K562 (cell line): ENCODE results near the gene TFPI. TPM values are rescaled to one million over a fixed set of nuclear protein-coding genes. Genes with fewer than 3 reads are reported as not detected.
A peak's percentile ranks its signal among the peaks of the same experiment; 100 is the strongest.

Experiments used
- ARNT ChIP-seq, 2 experiments: fragments of 450-650 bp; IDR thresholded peaks; 2 replicates each; pipeline ENCODE4 v1.6.1; 2016; ENCODE audit warnings: mild to moderate bottlenecking in 1 of 2
- CBFA2T3 ChIP-seq: fragments of 450-650 bp; IDR thresholded peaks from 2 replicates; pipeline ENCODE4 v1.6.1; 2017
- FUS ChIP-seq: fragments of 200-400 bp; formaldehyde crosslinking; optimal IDR thresholded peaks from 2 replicates; pipeline ENCODE3; 2017; ENCODE audit warnings: low read depth, low read length
- KAT8 ChIP-seq: fragments of 450-650 bp; IDR thresholded peaks from 2 replicates; pipeline ENCODE4 v1.6.1; 2016; ENCODE audit warnings: low read depth, mild to moderate bottlenecking
- PHF8 ChIP-seq: fragments of 200-600 bp; sonication (generic); IDR thresholded peaks from 2 replicates; pipeline ENCODE4 v1.6.1; 2012; ENCODE audit warnings: mixed run types, mild to moderate bottlenecking, inconsistent platforms, low read length, moderate library complexity, borderline replicate concordance
- PHTF2 ChIP-seq: fragments of 250-450 bp; sonication (Bioruptor Pico); IDR thresholded peaks from 2 replicates; pipeline ENCODE4 v1.5.0; 2021; ENCODE audit warnings: mild to moderate bottlenecking
- SP1 ChIP-seq: sonication (generic); formaldehyde crosslinking; IDR thresholded peaks from 2 replicates; pipeline ENCODE4 v1.8.1; 2022; ENCODE audit warnings: mild to moderate bottlenecking, missing genetic modification reagents
- STAT5B ChIP-seq: fragments of 250-450 bp; sonication (Bioruptor Pico); IDR thresholded peaks from 2 replicates; pipeline ENCODE4 v1.8.0; 2021; ENCODE audit warnings: mild to moderate bottlenecking, inconsistent platforms
- TCF3 ChIP-seq: sonication (generic); formaldehyde crosslinking; IDR thresholded peaks from 2 replicates; pipeline ENCODE4 v1.4.0; 2020; ENCODE audit warnings: mild to moderate bottlenecking, missing genetic modification reagents
- TRIM24 ChIP-seq, 2 experiments: fragments of 450-650 bp; IDR thresholded peaks; 2 replicates each; pipeline ENCODE4 v1.6.1; 2016
- ZNF589 ChIP-seq: fragments of 200-800 bp; sonication (Bioruptor generic); IDR thresholded peaks from 2 replicates; pipeline ENCODE4 v1.6.1; 2016; ENCODE audit warnings: low read depth, missing genetic modification characterization, missing compliant biosample characterization
- ZNF695 ChIP-seq: fragments of 450-650 bp; formaldehyde crosslinking; IDR thresholded peaks from 2 replicates; pipeline ENCODE4 v1.4.0; 2020; ENCODE audit warnings: mild to moderate bottlenecking, moderate library complexity
- ZNF778 ChIP-seq: fragments of 450-650 bp; formaldehyde crosslinking; IDR thresholded peaks from 2 replicates; pipeline ENCODE4 v1.4.0; 2020; ENCODE audit warnings: mild to moderate bottlenecking, moderate library complexity
- polyA plus RNA-seq, 8 experiments: library from polyadenylated mRNA; depleted of rRNA in 4 of 8; stranded (reverse) in 5 of 8; unstranded in 3 of 8; fragments of >200 nt; fragmentation: Nextera tagmentation in 2 of 8; fragmentation: Illumina TruSeq in 1 of 8; extraction: Ambion mirVana in 2 of 8; extraction: Trizol in 1 of 8; gene quantifications; 2 replicates each; pipeline versions ENCODE4 v1.2.1 to v1.2.3, GENCODE V29; 2011 to 2014; ENCODE audit warnings: inconsistent platforms in 1 of 8, missing spikeins in 1 of 8
- total RNA-seq, 7 experiments: library from RNA; depleted of rRNA in 6 of 7; stranded (reverse); fragments of >200 nt in 6 of 7; fragmentation: Illumina TruSeq in 2 of 7; extraction: Trizol in 2 of 7; gene quantifications; 2 replicates each; pipeline versions ENCODE4 v1.2.1 to v1.2.3, GENCODE V29; 2011 to 2021; ENCODE audit warnings: low replicate concordance in 1 of 7
- TF ChIP-seq, protein P1 (sequence below): sonication (generic); formaldehyde crosslinking; IDR thresholded peaks from 2 replicates; pipeline ENCODE4 v1.8.0; 2023; ENCODE audit warnings: mild to moderate bottlenecking, missing genetic modification reagents
- TF ChIP-seq, protein P2 (sequence below), 2 experiments: fragments of 150-350 bp in 1 of 2; IDR thresholded peaks; 2 replicates each; pipeline ENCODE4 v1.6.1; 2012 to 2016; ENCODE audit warnings: low read depth in 2 of 2, low read length in 2 of 2, mild to moderate bottlenecking in 1 of 2, moderate library complexity in 1 of 2
- TF ChIP-seq, protein P3 (sequence below): sonication (generic); formaldehyde crosslinking; IDR thresholded peaks from 2 replicates; pipeline ENCODE4 v1.8.0; 2022; ENCODE audit warnings: missing genetic modification reagents, mild to moderate bottlenecking, borderline replicate concordance
- TF ChIP-seq, protein P4 (sequence below), 2 experiments: IDR thresholded peaks in 1 of 2; conservative IDR thresholded peaks in 1 of 2; 2 replicates each; pipeline ENCODE4 v1.6.1; 2016; ENCODE audit warnings: low read depth in 2 of 2, mild to moderate bottlenecking in 1 of 2, missing compliant biosample characterization in 1 of 2, missing genetic modification characterization in 1 of 2, moderate library complexity in 1 of 2
- TF ChIP-seq, protein P5 (sequence below): fragments of 250-450 bp; sonication (Bioruptor Pico); IDR thresholded peaks from 2 replicates; pipeline ENCODE4 v1.4.0; 2020; ENCODE audit warnings: mild to moderate bottlenecking

TFPI gene
- total and polyA plus RNA-seq, 9 of the 15 experiments (the other 6 are each of a cell fraction or from before 2014, with no cell fraction given): 53.5 to 219 (median 100) TPM

DNA sequence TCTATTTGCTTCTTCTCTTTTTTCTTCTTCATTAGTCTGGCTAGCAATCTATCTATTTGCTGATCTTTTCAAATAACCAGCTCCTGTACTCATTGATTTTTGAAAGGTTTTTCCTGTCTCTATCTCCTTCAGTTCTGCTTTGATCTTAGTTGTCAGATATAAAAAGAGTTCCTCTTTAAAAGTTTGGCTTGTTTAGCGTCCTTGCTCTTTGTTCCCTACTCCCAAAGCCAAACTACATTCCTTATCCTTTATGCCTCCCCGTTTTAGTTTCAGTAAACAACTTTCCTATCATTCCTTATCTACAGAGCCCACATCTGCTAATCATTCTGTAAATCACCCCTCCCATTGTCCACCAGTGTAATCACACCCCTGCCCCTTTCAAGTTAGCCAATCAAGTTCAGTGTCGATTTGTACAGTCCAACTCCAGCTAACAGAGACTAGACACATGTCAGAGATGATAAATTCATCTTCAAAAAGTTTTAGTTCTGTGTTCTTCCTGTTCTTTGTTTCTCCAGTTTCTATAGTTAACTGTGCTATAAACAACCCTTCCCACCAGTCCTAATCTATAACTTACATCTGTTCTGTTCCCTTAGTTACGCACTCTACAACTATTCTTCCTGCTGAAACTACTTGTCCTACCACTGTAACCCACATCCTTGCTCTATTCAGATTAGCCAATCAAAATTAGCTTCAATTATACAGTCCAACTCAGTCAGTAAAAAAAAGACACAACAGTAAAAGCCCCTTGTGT lies 44.4 kb downstream of the TFPI start (continued):
- TF ChIP-seq, protein P1, sequence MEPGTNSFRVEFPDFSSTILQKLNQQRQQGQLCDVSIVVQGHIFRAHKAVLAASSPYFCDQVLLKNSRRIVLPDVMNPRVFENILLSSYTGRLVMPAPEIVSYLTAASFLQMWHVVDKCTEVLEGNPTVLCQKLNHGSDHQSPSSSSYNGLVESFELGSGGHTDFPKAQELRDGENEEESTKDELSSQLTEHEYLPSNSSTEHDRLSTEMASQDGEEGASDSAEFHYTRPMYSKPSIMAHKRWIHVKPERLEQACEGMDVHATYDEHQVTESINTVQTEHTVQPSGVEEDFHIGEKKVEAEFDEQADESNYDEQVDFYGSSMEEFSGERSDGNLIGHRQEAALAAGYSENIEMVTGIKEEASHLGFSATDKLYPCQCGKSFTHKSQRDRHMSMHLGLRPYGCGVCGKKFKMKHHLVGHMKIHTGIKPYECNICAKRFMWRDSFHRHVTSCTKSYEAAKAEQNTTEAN: no peak
- TF ChIP-seq TRIM24 (IDR thresholded peaks at IDR 0.05) (peak; percentile 23 to 69; a peak in 3 of 4 replicates), SP1 (peak; percentile 32; the same call in 1 of the 2 replicates), PHTF2 (CRISPR knock-in tag) (no peak), STAT5B (no peak), PHF8 (no peak), ZNF589 (CRISPR knock-in tag) (no peak), ZNF695 (CRISPR knock-in tag) (no peak), ZNF778 (CRISPR knock-in tag) (no peak), CBFA2T3 (peak; percentile 72), KAT8 (no peak), ARNT (IDR thresholded peaks at IDR 0.05) (no peak), TCF3 (CRISPR knock-in tag) (peak; percentile 47), FUS (no peak)
- TF ChIP-seq, protein P2, sequence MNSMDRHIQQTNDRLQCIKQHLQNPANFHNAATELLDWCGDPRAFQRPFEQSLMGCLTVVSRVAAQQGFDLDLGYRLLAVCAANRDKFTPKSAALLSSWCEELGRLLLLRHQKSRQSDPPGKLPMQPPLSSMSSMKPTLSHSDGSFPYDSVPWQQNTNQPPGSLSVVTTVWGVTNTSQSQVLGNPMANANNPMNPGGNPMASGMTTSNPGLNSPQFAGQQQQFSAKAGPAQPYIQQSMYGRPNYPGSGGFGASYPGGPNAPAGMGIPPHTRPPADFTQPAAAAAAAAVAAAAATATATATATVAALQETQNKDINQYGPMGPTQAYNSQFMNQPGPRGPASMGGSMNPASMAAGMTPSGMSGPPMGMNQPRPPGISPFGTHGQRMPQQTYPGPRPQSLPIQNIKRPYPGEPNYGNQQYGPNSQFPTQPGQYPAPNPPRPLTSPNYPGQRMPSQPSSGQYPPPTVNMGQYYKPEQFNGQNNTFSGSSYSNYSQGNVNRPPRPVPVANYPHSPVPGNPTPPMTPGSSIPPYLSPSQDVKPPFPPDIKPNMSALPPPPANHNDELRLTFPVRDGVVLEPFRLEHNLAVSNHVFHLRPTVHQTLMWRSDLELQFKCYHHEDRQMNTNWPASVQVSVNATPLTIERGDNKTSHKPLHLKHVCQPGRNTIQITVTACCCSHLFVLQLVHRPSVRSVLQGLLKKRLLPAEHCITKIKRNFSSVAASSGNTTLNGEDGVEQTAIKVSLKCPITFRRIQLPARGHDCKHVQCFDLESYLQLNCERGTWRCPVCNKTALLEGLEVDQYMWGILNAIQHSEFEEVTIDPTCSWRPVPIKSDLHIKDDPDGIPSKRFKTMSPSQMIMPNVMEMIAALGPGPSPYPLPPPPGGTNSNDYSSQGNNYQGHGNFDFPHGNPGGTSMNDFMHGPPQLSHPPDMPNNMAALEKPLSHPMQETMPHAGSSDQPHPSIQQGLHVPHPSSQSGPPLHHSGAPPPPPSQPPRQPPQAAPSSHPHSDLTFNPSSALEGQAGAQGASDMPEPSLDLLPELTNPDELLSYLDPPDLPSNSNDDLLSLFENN (IDR thresholded peaks at IDR 0.05; ENCODE audit: low read depth in 2 of 2, low read length in 2 of 2): no peak
- TF ChIP-seq, protein P3, sequence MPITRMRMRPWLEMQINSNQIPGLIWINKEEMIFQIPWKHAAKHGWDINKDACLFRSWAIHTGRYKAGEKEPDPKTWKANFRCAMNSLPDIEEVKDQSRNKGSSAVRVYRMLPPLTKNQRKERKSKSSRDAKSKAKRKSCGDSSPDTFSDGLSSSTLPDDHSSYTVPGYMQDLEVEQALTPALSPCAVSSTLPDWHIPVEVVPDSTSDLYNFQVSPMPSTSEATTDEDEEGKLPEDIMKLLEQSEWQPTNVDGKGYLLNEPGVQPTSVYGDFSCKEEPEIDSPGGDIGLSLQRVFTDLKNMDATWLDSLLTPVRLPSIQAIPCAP: no peak
- TF ChIP-seq, protein P4, sequence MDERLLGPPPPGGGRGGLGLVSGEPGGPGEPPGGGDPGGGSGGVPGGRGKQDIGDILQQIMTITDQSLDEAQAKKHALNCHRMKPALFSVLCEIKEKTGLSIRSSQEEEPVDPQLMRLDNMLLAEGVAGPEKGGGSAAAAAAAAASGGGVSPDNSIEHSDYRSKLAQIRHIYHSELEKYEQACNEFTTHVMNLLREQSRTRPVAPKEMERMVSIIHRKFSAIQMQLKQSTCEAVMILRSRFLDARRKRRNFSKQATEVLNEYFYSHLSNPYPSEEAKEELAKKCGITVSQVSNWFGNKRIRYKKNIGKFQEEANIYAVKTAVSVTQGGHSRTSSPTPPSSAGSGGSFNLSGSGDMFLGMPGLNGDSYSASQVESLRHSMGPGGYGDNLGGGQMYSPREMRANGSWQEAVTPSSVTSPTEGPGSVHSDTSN (CRISPR knock-in tag; IDR thresholded peaks at IDR 0.05; ENCODE audit: low read depth): no peak
- TF ChIP-seq, protein P4 (tag; conservative IDR thresholded peaks at IDR 0.05; ENCODE audit: low read depth): peak; percentile 42; the same call in 1 of the 2 replicates
- TF ChIP-seq, protein P5, sequence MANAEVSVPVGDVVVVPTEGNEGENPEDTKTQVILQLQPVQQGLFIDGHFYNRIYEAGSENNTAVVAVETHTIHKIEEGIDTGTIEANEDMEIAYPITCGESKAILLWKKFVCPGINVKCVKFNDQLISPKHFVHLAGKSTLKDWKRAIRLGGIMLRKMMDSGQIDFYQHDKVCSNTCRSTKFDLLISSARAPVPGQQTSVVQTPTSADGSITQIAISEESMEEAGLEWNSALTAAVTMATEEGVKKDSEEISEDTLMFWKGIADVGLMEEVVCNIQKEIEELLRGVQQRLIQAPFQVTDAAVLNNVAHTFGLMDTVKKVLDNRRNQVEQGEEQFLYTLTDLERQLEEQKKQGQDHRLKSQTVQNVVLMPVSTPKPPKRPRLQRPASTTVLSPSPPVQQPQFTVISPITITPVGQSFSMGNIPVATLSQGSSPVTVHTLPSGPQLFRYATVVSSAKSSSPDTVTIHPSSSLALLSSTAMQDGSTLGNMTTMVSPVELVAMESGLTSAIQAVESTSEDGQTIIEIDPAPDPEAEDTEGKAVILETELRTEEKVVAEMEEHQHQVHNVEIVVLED (CRISPR knock-in tag): no peak
